Dedifferentiated amniotic fluid mesenchymal stem cell (primary cell): ENCODE data around the gene IQGAP3.

ENCODE experiments used
- DNase-seq: peaks from one replicate; pipeline ENCODE4 v3.0.0-alpha.2; 2016; ENCODE audit errors: extremely low spot score

The IQGAP3 gene

DNA sequence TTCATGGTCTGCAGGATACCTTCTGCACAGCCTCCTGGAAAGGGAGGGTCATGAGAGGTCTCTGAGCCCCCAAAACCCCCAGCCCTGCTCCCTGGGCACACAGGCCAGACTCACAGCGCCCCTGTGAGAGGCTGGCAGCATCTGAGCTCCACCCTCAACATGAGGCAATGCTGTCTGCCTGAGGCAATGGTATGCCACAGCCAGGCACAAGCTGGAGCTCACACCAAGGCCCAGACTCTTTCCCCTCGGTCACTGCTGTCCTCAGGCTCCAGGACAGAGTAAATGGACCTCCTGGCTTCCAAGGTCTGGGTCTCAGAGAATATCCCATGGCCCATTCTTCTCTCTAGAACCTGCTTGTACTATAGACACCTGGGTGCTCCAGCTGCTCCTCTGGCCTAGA, 89.0 kb downstream of the IQGAP3 start:
- DNase-seq: no peak

DNA sequence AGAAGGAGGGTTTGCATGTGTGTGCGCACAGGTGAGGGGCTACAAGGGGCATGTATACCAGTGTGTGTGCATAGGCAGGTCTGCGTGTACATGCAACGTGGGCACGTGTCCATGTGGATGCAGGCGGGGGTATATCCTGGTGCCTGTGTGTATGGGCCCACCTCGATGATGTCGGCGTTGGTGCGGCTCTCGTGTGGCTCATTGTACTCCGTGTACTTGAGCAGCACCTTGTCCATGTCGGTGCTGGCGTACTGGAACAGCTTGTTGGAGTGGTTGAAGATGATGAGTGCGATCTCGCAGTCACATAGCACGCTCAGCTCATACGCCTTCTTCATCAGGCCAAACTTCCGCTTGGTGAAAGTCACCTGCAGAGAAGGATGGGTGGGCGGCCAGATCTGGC, 90.1 kb downstream of the IQGAP3 start:
- DNase-seq: no peak

DNA sequence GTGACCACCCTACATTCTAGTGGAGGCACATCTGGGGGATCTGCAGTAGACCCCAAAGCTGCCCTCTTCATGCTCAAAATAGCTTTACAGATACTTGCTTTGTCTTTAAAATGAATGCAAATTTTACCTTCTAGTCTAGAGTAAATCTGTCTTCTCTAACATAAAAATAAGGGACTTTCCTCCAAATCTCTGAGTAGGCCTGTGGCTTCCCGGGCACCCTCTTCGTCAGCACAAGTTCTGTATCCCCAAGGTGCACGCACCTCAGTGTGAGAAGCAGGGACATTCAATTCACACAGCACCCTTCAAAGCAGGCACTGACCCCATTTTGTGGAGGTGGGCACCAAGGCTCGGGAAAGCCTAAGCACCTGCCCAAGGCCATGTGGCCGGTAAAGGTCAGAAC, 90.8 kb downstream of the IQGAP3 start:
- DNase-seq: no peak

DNA sequence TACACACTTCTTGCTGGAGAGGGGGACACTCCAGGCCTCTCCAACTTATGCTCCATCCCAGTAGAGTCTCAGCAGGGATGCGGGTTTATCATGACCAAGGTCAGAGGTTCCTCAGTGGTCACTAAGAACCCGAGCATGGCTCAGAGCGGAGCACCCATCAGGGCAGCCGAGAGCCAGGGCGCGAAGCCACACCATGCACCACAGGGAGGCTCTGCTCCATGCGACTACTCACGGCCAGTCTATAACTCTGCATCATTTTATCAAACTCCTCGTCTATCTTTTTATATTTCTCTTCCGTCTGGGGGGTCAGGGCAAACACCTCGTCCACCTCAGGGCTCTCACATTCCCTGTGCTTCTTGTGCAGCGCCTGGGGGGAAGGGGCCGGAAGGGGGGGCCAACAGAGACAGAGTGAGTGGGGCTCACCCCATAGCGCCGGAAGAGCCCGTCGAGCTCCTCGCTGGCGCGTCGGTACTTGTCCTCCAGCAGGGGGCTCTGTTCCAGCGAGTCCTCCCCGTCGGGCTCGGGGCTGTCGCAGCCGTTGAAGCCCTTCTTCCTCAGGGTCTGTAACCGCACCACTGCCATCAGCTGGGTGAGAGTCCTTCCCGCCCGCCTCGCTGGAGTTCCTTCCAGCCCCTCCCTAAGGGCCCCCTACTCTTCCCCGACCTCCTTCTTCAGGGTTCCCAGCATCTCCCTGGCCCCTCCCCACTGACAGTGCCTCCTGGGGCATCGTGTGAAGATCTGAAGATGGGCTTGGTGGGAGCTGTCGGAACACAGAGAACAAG, 91.8 kb downstream of the IQGAP3 start:
- no peak for DNase-seq

DNA sequence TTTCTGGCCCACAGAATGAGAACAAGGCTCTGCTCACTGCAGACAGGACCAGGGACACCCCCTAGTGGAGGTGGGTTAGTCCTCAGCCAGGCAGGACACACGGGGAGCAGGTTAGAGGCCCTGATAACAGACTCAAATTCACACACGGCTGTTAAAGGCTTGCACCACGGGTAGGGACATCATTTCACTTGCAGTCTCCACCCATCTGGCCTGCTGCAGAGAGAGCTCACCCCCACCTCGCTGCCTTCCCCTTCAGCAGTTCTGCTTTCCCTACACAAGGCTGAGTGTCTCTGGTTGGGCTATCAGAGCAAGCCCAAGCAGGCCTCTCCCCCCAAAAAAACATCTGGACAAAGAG, 92.4 kb downstream of the IQGAP3 start:
- DNase-seq: no peak

DNA sequence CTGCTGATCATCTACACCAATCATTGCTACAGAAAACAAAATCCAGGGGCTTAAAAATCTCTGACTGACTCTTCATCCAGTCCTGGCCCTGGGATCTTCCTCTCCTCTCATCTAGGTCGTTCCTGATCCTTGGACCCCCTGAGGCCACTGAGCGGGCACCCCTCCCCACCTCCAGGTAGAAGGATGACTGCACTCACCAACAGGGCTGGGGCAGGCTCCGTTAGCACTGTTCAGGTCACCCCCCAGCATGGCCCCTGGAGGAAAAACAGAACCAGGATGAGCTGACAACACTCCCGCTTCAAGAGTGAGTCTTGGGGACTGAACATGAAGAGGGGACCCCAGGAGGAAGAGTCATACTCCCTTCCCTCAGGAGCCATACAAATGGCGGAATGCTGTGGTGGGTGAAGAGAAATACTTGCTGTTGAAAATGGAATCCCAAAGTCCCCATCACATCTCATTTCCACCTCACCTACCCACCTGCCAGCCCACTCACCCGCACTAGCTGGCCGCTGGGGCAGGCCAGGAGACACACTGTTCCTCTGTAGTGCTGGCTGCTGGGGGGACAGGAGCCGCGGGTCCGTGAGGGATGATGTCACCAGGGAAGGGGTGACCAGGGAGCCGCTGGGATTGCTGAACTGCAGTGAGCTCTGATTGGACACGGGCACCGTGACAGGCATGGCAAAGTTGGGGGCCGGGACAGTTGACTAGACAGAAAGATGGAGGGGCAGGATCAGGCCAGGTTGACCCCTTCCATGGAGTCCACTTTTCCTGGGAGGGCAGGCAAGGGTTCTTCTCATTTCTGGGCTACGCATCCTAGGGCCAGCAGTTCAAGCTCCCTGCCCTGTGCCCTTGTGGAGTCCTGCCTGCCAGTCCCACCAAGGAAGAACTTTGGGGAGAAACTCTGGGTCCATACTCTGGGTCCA, 93.0 kb downstream of the IQGAP3 start:
- no peak for DNase-seq

DNA sequence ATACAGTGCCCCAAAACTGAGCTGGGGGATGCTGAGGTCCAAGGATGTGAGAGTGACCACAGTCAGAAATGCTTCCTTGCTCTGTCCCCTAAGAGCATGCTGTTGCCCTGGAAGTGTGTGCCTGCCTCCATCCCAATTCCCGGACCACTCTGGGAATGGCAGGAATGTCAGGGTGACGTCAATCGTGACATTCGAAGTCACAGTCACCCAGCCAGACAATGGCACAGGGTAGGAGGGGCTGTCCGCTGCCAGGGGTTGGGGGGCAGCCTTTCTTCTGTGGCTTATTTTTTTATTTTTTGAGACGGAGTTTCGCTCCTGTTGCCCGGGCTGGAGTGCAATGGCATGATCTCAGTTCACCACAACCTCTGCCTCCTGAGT, 94.1 kb downstream of the IQGAP3 start:
- DNase-seq: no peak

DNA sequence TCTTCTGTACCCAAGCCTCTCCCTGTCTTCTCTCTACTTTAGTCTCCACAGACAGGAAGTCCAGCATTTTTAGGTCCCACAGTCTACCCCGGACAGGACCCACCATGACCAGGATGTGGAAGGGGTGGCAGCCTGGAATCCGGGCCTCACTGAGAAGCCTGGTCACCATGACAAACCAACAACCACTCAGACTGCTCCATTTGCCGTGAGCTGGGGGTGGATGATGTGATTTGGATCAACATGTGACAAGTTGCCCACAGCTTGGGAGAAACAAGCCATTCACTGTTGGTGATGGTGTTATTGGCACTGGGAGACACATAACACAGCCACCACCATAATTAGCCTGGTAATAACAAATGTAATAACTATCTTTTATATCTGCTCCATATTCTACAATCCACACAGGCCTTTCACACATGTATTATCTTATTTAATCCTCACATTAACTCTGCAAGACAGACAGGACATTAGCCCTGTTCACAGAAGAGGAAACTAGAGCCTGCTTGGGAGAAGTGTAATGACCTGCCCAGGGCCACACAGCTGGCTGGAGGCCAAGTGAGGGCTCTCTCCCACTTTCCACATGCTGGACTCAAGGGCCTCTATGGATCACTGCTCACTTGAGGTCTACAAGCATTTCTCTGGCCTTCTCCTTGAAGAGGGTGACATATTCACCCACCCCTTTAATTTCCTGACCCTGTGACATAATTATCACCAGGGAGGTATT, 94.7 kb downstream of the IQGAP3 start:
- DNase-seq: no peak

DNA sequence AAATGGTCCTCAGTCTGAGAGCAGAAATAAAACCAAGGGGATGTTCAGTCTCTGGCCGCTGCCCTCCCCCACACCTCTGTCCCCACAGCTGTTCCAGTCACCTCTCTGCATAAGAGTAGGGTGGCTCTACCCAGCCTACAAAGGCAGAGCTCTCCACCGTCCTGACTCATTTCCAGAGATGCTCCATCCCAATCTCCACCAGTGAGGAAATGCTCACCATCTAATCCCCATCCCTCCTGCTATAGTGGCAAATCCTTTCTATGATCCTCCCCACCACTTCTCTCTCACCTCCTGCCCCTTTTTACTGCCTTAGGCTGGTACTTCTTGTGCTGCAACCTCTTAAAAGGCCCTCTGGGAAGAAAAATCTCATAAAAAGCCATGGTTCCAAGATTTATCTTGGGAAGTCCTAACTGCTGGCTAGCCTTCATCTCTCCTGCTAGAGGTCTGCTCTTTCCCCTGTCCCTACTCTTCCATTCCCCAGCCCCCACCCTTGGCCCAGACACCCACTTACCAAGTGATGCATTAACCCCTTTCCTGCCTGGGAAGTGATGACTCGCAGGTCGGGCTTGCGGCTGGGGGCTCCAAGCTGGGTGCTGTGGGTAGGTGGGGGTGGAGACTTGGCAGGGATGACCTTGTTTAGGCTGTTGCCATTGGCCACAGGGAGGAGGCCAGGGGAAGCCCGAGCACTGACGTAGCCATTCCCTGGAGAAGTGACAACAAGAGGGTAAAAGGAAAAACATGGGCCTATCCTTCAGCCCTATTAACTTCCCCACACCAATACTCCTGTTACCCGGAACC, 95.7 kb downstream of the IQGAP3 start:
- no peak for DNase-seq

DNA sequence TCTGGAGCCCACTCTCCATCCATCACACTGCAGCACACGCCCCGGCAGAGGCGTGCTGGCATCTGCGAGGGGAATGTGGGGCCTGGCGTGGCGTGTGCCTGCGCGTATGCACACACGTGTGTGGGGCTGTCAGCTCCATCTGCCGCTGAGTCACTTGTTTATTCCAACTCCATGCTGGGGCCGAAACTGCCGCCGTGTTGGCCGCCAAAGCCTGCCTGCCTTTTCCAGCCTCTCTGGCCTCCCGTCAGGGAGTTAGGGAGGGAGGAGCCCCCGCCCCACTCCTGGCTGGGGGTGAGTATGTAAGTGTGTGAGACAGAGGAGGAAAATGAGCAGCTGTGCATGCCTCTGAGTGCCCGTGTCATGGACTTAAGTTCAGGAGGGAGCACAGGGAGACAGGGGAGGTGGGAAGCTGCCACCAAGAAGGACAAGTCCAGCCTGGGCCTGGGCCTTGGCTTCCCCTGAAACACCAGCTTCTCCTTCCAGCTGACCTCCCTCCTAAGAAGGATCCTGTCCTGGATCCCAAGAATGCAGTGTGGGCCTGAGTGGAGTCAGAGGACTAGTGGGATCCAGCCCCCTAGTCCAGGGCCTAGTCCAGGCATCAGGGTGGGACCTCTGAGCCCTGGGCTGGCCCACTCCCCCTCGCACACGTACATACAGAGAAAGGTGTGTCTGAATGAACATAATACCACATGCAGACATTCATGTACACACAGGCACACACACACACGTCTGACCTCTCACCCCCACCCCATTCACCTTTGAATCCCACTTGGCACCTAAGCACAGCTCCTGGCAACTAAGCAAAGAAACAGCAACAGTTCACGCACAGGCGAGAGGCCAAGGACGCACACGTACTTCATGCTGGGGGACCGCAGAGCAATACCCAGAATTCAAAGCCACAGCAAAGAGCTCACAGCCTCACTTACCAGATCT, 96.5 kb downstream of the IQGAP3 start:
- DNase-seq: no peak
